GM08714 (cell line): ENCODE measurements around the gene HLTF.

ENCODE experiments used
- H3K4me3 ChIP-seq: fragments of 200-500 bp; sonication (Bioruptor generic); 2 replicates; pipeline ENCODE4 v1.5.1; 2014; ENCODE audit warnings: mild to moderate bottlenecking, low read length, inconsistent platforms
- ZNF274 ChIP-seq: IDR thresholded peaks from 2 replicates; pipeline ENCODE4 v1.6.1; 2012; ENCODE audit warnings: mild to moderate bottlenecking, low read depth, low read length

The HLTF gene

DNA sequence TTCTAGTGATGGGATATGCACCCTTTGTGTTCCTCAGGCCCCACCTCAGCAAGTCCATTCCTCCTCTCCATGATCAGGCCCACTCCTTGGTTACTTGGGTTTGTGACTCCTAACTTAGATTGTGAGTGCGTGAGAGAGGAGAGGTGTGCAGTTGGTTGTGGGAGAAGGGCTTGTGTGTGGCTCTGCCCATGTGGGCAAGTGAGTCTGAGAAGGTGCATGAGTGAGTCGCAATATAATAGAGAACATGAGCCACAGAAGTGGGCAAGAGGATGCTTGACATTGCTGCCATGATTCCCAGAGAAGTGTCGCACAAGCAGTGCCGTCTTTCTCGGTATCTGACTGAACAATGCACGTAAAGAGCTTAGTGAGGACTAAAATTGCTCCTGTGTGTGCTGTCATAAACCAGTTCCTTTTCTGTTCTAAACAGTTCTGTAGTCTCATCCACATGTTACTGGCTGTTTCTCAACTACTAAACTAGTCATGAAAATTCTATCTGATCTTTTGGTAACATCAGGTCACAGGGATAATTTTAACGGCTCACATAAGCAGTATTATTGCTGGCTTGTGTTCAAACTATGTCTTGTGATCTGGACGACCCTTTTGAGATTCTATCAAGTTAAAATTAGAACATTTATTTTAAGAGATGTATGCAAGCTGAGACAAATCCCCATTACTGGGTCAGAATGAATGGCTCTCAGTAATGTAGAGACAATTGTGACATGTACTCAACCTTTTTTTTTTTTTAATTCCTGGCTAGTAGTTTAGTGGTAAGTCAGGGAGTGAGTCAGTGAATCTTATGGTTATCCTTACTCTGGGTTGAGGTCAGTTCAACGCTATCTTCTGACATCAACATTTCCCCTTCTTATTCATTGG is 69.4 kb downstream of the HLTF start:
- TF ChIP-seq ZNF274 = no peak
- H3K4me3 ChIP-seq = no peak overlapping the region

GRCh38 chr3:149016242-149016641 is 70.1 kb downstream of the HLTF start:
- H3K4me3 ChIP-seq = no peak overlapping the region
- no peak for TF ChIP-seq ZNF274

- TF ChIP-seq ZNF274 = no peak
- no peak overlapping the region for H3K4me3 ChIP-seq
Measured at GRCh38 chr3:149015393-149015792, 70.9 kb downstream of the HLTF start.

- no peak for TF ChIP-seq ZNF274
- no peak overlapping the region for H3K4me3 ChIP-seq
Measured at GRCh38 chr3:149013726-149014125, 72.6 kb downstream of the HLTF start.

GRCh38 chr3:149011676-149012075 is 74.7 kb downstream of the HLTF start:
- no peak for TF ChIP-seq ZNF274
- H3K4me3 ChIP-seq = no peak overlapping the region

DNA sequence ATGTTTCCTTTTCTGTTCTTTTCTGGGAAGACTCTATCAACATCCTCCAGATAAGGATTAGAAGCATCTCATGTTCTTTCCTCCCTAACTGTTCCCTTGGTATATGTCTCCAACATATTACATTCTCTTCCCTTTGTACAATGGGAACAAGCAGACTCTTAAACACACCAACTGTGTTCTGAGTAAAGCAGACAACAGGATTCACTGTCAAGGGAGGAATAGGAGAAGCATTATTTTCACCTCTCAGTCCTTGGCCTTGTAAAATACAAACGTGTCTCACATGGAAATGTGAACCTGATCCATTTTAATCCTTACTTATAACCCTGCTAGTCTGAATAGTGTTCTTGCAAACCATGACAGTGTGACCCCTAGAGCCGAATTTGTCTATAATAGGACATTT is 75.4 kb downstream of the HLTF start:
- no peak for TF ChIP-seq ZNF274
- no peak overlapping the region for H3K4me3 ChIP-seq

DNA sequence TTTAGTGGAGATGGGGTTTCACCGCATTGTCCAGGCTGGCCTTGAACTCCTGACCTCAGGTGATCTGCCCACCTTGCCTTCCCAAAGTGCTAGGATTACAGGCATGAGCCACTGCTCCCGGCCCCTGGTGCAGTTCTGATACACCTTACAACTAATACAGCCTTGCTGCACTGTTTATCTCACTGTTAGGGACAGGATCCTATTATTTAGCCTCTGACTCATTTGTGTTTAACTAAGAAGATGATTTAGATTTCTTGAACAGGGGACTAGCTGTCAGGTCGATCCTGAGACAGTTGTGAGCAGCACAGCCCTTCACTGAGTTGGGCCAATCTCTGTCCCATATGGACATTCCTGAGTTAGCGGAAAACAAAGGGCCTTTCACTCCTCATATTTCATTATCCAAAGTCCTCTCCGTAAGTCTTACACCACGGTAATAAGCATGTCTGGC is 75.8 kb downstream of the HLTF start:
- no peak for TF ChIP-seq ZNF274
- H3K4me3 ChIP-seq = no peak overlapping the region

DNA sequence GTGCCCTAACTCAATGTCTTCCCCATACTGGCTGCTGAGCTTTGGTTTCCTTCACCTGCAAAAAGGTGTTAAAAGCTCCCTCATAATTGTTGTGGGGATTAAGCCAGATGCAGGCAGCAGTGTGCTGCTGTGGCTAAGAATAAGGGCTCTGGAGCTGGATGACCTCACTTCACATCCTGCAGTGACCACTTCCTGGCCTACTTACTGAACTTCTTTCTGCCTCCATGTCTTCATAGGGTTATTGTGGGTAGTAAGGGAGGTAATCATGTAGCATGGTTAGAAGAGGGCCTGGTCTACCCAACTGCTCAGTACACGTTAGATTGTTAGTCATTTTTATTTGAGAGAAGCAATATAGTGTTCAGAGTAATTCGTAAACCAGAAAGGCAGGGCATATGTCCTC is 76.6 kb downstream of the HLTF start:
- H3K4me3 ChIP-seq = no peak overlapping the region

GRCh38 chr3:149007567-149008257 is 78.6 kb downstream of the HLTF start:
- TF ChIP-seq ZNF274 = no peak
- no peak overlapping the region for H3K4me3 ChIP-seq

More for the DNA sequence above, 76.6 kb downstream of the HLTF start:
- no peak for TF ChIP-seq ZNF274

DNA sequence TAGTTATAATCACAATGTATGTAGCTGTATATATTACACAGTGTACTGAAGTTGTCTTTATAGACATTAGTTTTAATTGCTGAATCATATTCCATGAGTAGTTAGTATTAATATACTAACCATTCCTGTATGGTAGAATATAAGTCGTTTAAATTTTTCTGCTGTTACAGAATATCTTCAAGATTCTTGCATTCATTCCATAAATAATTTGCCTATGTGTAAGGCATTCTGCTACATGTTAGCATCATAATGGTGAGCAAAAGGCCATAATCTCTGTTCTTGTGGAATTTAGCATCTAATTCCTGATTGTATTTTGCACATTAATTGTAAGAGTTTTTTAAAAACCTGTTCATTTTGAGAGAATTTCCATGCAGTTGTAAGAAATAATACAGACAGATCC is 80.9 kb downstream of the HLTF start:
- no peak overlapping the region for H3K4me3 ChIP-seq
- TF ChIP-seq ZNF274 = no peak

DNA sequence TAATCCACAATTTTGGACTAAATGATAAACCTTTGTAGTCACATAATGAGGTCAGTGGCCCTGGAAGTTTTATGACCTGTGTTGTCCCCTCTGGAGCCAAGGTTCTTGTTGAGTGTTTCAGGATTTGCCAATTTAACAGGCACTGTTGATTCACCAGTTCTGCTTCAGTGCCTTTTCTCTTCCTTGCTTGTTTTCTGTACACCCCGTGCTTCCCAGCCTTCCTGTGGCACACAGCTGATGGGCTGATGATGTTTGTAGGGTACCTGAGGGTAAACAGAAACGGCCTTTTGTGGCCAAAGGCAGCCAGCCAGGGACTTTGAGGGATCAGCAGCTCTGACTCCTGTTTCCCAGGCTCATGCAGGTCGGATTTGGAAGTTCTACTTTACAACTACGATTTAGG is 81.7 kb downstream of the HLTF start:
- no peak for TF ChIP-seq ZNF274
- H3K4me3 ChIP-seq = no peak overlapping the region

DNA sequence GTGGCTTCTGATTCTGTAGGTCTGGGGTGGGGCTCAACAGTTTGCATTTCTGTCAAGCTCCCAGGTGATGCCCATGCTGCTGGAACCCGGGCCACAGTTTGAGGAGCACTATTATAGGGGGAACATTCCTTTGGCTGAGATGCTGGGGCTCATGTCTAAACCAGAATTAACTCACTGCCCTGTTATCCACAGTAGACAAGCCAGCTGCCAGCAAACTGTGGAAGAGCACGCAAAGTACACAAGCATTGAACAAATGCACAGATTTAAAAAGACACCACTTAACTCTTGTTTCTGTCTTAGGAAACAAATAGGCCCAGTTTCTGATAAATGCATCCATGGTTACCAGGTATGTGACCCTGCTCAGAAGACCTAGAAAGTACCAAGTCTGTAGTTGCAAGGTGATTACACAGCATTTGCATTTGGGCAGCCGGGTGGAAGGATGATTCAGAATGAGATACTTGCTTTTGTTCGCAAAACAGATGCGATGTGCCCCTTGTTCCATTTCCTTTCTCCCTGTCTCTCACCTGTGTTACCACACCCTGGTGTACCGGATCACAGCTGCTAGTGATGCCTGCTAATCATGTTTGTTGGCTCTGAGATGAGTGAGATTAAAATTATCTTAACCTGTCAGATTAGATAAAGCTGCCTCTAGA is 82.6 kb downstream of the HLTF start:
- no peak for TF ChIP-seq ZNF274

DNA sequence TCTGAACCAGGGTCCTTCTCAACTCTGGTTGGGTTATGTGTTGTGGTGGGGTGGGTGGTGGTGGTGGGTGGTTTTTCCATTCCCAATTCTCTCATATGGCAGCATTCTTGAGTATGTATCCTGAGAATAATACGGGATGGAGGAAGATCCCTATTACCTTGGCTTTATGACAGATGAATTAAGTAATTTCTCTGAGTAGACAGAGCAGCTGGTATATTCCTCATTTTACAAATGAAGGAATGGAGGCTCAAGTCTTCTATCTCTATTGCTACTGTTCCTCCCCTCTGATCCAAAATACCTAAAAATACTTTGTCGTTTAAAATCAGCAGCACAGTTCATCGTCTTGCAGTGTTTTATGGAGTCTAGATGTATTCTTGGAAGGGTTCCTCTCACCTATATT is 84.6 kb downstream of the HLTF start:
- H3K4me3 ChIP-seq = no peak overlapping the region
- no peak for TF ChIP-seq ZNF274

More for the DNA sequence above, 82.6 kb downstream of the HLTF start:
- H3K4me3 ChIP-seq = no peak overlapping the region

DNA sequence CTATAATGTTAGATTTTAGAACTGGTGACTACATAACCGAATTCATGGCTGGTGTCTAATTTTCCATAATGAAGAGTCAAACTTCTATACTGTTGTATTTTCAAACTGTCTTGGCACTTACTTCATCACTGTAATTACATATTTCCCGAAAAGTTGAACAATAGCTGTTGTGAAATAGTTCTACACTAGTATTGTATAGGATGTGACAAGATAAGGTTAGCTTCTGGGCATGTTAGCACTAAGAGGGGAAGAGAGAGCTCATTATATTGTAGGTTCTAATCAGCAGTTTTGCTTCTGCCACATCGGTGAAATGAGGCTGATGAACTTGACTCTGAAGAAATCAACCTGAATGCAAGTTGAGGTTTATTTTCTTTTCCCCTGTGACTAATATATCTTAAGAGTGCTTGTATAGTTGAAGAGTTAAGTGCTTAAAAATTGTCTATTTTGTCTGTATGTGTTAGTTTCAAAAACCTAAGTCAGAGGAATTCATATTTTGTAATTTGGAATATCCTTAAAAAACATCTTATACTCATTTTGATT is 86.1 kb downstream of the HLTF start:
- no peak overlapping the region for H3K4me3 ChIP-seq
- no peak for TF ChIP-seq ZNF274
